AG09309 (cell line): ENCODE data around the gene SLC6A13.
"Not testable (repeated sequence)": the region's sequence is repeated elsewhere in the genome, so short reads cannot be mapped to it uniquely, and the experiment has no call there.

Experiments used
- DNase-seq: peaks from one replicate; pipeline ENCODE4 v3.0.0-alpha.2; 2010; ENCODE audit warnings: low read depth
- H3K4me3 ChIP-seq: 2 replicates; pipeline ENCODE4 v1.5.1; 2011; ENCODE audit warnings: mild to moderate bottlenecking, low read depth, low read length, moderate library complexity; ENCODE audit not compliant: control insufficient read depth
- TF ChIP-seq, protein P1 (sequence below): IDR thresholded peaks from 2 replicates; pipeline ENCODE4 v1.5.1; 2011; ENCODE audit warnings: mild to moderate bottlenecking, low read depth, low read length, inconsistent platforms; ENCODE audit not compliant: insufficient read depth, control insufficient read depth; ENCODE audit errors: missing control alignments

The SLC6A13 gene

DNA sequence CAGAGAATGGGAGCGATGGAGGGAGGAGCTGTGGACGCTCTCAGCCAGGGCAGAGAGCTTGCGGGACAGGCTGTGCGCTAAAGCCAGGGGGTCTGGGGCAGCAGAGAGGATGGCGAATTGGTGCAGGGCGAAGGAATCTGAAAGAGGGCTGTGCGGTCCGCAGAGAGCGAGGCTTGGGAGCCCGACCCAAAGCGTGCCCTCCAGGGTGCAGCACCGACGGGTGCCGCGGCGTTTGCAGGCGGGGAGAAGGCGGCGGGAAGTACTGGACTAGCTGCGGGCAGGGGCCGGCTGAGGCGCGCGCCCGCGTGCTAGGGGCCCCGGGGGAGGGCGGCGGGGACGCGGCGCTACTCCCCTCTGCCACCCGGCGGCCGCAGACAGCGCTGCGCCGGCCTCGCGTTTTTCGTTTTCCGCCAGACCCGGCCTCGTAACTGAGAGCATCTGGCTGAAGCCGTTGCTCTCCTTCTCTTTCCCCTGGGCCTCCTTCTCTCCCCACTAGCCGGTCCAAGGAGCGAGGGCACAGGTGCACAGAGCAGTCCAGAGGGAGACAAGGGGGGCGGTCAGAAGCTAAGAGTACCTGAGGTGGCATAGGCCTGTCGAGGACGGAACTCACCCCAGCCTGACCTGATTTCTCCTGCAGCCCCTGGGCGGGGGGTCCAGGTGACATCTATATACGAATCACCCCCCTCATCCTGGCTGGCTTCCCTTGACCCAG lies 73.6 kb downstream of the SLC6A13 start:
- no peak for DNase-seq
- peak overlapping the region; percentile 42 for H3K4me3 ChIP-seq
- TF ChIP-seq, protein P1, sequence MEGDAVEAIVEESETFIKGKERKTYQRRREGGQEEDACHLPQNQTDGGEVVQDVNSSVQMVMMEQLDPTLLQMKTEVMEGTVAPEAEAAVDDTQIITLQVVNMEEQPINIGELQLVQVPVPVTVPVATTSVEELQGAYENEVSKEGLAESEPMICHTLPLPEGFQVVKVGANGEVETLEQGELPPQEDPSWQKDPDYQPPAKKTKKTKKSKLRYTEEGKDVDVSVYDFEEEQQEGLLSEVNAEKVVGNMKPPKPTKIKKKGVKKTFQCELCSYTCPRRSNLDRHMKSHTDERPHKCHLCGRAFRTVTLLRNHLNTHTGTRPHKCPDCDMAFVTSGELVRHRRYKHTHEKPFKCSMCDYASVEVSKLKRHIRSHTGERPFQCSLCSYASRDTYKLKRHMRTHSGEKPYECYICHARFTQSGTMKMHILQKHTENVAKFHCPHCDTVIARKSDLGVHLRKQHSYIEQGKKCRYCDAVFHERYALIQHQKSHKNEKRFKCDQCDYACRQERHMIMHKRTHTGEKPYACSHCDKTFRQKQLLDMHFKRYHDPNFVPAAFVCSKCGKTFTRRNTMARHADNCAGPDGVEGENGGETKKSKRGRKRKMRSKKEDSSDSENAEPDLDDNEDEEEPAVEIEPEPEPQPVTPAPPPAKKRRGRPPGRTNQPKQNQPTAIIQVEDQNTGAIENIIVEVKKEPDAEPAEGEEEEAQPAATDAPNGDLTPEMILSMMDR: peak; percentile 59

DNA sequence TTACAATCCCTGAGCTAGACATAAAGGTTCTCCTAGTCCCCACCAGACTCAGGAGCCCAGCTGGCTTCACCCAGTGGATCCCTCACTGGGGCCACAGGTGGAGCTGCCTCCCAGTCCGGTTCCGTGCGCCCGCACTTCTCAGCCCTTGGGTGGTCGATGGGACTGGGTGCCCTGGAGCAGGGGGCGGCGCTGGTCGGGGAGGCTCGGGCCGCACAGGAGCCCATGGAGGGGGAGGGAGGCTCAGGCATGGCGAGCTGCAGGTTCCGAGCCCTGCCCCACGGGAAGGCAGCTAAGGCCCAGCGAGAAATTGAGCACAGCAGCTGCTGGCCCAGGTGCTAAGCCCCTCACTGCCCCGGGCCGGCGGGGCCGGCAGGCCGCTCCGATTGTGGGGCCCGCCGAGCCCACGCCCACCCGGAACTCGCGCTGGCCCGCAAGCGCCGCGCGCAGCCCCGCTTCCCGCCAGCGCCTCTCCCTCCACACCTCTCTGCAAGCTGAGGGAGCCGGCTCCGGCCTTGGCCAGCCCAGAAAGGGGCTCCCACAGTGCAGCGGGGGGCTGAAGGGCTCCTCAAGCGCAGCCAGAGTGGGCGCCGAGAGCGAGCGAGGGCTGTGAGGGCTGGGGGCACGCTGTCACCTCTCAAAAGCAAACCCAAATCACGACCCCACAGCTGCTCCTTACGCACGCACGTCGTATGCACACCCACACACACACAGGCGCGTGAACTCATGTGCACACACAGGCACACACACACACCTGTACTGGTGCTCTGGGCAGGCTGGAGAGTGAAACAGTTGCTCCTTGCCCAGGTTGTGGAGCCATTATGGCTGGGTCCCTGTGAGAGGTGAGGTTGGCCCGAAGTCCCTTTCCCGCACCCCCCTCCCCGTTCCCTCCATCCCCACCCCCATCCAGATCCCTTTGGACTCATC lies 74.4 kb downstream of the SLC6A13 start:
- DNase-seq: not testable (repeated sequence)
- H3K4me3 ChIP-seq: peak overlapping the region; percentile 42

DNA sequence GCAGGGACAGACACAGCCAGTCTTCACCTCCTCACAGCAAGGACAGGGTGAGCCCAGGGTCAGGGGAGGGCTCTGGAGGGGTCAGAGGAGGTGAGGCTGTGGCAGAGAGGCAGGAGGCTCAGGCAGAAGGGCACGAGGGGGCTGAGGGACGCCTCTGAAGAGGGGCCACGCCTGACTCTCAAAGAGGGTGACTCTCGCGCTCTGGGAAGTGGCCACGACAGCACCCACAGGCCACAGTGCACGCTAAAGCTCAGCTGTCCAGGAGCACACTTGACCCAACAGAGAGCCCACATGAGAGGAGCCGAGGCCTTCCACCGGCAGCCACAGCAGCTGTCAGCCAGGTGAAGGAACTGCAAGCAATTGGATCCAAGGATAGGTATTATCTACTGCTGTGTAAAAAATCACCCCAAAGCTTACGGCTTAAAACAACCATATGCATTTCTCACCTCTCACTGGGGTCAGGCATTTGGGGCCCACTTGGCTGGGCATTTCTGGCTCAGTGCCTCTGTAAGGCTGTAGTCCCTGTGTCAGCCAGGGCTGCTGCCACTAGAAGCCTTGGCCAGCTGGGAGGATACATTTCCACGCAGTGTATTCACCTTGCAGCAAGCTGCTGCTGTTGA lies 76.5 kb downstream of the SLC6A13 start:
- DNase-seq: no peak
- TF ChIP-seq, protein P1: no peak
- H3K4me3 ChIP-seq: no peak overlapping the region

DNA sequence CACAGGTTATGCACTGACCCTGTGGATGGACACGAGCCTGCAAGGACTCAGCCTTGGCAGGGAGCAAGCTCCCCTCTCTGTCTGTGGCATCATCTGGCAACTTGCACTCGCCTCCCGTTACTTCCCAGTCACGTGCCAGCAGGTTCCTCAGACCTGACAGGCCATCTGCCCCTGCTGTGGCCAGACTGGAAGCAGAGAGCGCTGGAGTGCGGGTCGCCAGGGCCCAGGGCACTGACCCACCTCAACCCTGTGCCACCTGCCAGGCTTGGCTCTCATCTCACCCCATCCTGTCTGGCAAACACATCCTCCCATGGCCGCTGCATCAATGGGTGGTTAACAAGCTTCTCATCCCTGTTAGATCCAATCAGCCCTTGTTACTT lies 77.1 kb downstream of the SLC6A13 start:
- TF ChIP-seq, protein P1: no peak
- H3K4me3 ChIP-seq: no peak overlapping the region
- no peak for DNase-seq

DNA sequence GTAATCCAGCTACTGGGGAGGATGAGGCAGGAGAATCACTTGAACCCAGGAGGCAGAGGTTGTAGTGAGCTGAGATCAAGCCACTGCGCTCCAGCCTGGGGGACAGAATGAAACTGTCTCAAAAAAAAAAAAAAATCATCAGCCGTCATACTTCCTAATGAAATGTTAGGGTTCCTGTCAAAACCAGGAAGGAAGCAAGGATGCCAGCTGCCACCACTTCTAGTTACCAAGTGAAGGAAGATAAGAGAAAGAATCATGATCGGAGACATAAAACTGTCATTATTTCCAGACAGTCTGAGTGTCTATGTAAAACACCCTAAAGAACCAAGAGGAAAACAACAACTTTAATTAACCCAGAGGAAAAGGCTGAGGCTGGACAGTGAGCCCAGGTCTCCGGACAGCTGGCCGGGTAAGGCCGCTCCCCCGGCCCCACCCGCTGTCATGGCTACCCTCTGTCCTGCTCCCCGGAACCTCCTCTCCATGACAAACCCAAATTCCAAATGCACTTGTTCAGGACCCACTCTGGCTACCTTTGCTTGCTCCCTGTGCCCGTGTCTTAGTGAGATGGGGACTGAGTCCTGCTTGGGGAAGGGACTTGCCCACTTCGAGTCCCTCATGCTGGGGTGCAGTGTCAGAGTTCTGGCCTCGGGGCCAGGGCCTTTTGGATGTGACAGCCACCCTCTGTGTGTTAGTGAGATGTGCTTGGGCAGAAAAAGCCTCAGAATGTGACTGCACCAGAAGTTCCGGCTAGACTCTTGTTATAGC lies 77.6 kb downstream of the SLC6A13 start:
- H3K4me3 ChIP-seq: no peak overlapping the region
- no peak for DNase-seq
- TF ChIP-seq, protein P1: no peak

DNA sequence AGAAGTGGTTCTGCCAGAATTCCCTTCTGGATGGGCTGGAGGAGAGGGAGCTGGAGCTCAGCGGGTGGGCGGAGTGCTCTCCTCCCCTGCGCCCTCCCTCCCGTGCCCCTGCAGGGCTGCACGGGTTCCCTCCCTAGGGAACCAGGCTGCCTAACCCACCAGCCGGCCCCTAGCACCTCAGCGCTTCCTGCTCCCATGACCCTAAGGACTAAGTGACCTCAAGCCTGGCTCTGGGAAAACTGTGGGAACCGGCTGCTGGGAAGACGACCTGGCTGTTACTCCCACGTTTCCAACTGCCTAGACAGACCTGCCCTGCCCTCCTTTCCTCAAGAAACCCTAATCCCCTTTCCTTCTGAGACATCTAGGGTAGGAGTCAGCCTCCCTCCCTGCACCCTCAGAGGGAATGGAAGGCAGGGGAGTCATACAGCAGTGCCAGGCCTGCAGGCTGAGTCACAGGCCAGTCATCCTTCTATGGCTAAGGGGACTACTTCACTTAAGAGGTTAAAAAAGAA lies 80.2 kb downstream of the SLC6A13 start:
- TF ChIP-seq, protein P1: no peak
- no peak for DNase-seq
- H3K4me3 ChIP-seq: no peak overlapping the region
